Suprapubic skin (tissue), 4 donors: ENCODE results near the gene KRT8.

Experiments used
- EP300 ChIP-seq: sonication (generic); formaldehyde crosslinking; IDR thresholded peaks from one replicate; pipeline ENCODE4 v1.6.1; 2017; ENCODE audit warnings: antibody characterized with exemption
- POLR2A ChIP-seq, 2 donors: fragments of 450-650 bp; IDR thresholded peaks; one replicate each; pipeline ENCODE4 v1.6.1; 2017; ENCODE audit warnings: antibody characterized with exemption in 2 of 2, mild to moderate bottlenecking in 2 of 2, moderate library complexity in 2 of 2
- POLR2AphosphoS5 ChIP-seq, 3 donors: sonication (generic); formaldehyde crosslinking; IDR thresholded peaks; one replicate each; pipeline ENCODE4 v1.6.1; 2017; ENCODE audit warnings: antibody characterized with exemption in 3 of 3
- TF ChIP-seq, protein P1 (sequence below), 2 donors: fragments of 200-600 bp in 1 of 2; fragments of 450-650 bp in 1 of 2; sonication (generic) in 1 of 2; IDR thresholded peaks; one replicate each; pipeline ENCODE4 v1.5.1; 2016 to 2019; ENCODE audit warnings: antibody characterized with exemption in 2 of 2, mild to moderate bottlenecking in 1 of 2, moderate library complexity in 1 of 2

DNA sequence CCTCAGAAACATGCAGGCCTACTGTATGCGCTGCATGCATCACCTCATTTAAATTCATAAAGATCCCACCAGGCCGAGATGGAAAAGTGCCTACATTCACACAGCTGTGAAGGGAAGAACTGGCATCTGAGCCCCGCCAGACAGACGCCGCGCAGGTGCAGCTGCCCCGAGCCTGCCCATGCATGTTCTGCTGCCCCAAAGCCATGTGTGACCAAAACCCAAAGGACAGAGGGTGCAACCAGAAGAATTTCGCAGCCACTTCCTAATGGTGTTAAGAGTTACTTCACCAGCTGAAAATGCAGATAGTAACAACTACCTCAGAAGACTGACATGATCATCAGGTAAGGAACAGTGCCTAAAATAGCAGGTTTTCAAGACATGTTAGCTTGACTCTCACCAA lies 13.5 kb upstream of the KRT8 start:
- TF ChIP-seq, protein P1, sequence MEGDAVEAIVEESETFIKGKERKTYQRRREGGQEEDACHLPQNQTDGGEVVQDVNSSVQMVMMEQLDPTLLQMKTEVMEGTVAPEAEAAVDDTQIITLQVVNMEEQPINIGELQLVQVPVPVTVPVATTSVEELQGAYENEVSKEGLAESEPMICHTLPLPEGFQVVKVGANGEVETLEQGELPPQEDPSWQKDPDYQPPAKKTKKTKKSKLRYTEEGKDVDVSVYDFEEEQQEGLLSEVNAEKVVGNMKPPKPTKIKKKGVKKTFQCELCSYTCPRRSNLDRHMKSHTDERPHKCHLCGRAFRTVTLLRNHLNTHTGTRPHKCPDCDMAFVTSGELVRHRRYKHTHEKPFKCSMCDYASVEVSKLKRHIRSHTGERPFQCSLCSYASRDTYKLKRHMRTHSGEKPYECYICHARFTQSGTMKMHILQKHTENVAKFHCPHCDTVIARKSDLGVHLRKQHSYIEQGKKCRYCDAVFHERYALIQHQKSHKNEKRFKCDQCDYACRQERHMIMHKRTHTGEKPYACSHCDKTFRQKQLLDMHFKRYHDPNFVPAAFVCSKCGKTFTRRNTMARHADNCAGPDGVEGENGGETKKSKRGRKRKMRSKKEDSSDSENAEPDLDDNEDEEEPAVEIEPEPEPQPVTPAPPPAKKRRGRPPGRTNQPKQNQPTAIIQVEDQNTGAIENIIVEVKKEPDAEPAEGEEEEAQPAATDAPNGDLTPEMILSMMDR (IDR thresholded peaks at IDR 0.05), result no peak
- TF ChIP-seq POLR2A (IDR thresholded peaks at IDR 0.05) (no peak), POLR2AphosphoS5 (IDR thresholded peaks at IDR 0.05) (no peak), EP300 (no peak)
